ENCODE measurements around the gene USP43.
"Not testable (repeated sequence)": the region's sequence is repeated elsewhere in the genome, so short reads cannot be mapped to it uniquely, and the experiment has no call there.

Gene USP43

DNA sequence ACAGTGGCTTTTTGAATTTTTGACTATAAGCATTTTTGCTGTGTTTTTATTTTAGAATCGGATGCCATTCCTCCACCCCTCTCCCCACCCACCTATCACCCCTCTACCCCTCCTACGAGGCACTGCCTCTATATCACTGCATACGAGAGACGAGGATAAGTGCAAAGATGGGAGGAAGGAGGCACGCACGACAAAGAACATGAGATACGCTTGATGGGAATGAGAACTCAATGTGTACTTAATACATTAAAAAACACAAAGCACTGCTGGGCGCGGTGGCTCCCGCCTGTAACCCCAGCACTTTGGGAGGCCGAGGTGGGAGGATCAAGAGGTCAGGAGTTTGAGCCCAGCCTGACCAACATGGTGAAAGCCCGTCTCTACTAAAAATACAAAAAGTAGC lies 8.8 kb upstream of the USP43 start:
- no peak for DNase-seq (ENCODE audit: low read depth)
- TF ChIP-seq, protein P1, sequence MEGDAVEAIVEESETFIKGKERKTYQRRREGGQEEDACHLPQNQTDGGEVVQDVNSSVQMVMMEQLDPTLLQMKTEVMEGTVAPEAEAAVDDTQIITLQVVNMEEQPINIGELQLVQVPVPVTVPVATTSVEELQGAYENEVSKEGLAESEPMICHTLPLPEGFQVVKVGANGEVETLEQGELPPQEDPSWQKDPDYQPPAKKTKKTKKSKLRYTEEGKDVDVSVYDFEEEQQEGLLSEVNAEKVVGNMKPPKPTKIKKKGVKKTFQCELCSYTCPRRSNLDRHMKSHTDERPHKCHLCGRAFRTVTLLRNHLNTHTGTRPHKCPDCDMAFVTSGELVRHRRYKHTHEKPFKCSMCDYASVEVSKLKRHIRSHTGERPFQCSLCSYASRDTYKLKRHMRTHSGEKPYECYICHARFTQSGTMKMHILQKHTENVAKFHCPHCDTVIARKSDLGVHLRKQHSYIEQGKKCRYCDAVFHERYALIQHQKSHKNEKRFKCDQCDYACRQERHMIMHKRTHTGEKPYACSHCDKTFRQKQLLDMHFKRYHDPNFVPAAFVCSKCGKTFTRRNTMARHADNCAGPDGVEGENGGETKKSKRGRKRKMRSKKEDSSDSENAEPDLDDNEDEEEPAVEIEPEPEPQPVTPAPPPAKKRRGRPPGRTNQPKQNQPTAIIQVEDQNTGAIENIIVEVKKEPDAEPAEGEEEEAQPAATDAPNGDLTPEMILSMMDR (IDR thresholded peaks at IDR 0.05; ENCODE audit: low read depth, low read length), result no peak
- no peak for TF ChIP-seq POLR2A (IDR thresholded peaks at IDR 0.05; ENCODE audit: extremely low read depth, insufficient read length)
- TF ChIP-seq MYC (IDR thresholded peaks at IDR 0.05; ENCODE audit: low read depth, low read length), result no peak
- TF ChIP-seq, protein P2, sequence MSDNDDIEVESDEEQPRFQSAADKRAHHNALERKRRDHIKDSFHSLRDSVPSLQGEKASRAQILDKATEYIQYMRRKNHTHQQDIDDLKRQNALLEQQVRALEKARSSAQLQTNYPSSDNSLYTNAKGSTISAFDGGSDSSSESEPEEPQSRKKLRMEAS (IDR thresholded peaks at IDR 0.05; ENCODE audit: low read depth, low read length), result no peak
- H3K4me3 ChIP-seq (ENCODE audit: low read depth, low read length), result no peak overlapping the region

DNA sequence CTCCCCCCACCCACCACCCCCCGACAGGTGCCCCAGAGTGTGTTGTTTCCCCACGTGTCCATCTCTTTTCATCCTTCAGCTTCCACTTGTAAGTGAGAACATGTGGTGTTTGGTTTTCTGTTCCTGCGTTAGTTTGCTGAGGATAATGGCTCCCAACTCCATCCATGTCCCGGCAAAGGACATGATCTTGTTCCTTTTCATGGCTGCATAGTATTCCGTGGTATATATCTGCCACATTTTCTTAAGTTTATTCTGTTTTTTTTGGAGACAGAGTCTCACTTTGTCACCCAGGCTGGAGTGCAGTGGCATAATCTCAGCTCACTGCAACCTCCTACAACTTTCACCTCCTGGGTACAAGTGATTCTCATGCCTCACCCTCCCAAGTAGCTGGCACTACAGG lies 4.9 kb upstream of the USP43 start:
- not testable (repeated sequence) for DNase-seq (ENCODE audit: low read depth); H3K4me3 ChIP-seq (ENCODE audit: low read depth, low read length)

DNA sequence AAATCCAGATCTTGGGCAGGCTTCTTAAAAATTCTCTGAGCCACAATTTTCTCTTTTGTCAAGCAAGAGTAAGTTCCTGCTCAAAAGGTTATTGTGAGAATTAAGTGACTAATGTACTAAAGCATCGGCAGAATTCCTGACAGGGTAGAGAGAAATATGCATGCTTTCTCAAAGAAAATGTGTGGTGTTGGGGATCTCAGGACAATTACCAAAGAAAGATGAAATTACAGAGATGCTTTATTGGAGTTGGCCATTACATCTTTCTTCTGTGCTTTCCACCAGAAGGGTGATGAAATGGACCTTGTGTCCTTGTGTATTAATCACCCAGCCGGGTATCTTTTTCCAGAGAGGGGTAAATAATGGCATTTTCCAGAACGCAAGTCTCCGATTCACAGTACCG lies 1.7 kb upstream of the USP43 start:
- TF ChIP-seq, protein P1 (IDR thresholded peaks at IDR 0.05; ENCODE audit: low read depth, low read length), result no peak
- no peak for TF ChIP-seq MYC (IDR thresholded peaks at IDR 0.05; ENCODE audit: low read depth, low read length)
- TF ChIP-seq, protein P2 (IDR thresholded peaks at IDR 0.05; ENCODE audit: low read depth, low read length), result no peak
- TF ChIP-seq POLR2A (IDR thresholded peaks at IDR 0.05; ENCODE audit: extremely low read depth, insufficient read length), result no peak
- no peak for DNase-seq (ENCODE audit: low read depth)
- H3K4me3 ChIP-seq (ENCODE audit: low read depth, low read length), result no peak overlapping the region

DNA sequence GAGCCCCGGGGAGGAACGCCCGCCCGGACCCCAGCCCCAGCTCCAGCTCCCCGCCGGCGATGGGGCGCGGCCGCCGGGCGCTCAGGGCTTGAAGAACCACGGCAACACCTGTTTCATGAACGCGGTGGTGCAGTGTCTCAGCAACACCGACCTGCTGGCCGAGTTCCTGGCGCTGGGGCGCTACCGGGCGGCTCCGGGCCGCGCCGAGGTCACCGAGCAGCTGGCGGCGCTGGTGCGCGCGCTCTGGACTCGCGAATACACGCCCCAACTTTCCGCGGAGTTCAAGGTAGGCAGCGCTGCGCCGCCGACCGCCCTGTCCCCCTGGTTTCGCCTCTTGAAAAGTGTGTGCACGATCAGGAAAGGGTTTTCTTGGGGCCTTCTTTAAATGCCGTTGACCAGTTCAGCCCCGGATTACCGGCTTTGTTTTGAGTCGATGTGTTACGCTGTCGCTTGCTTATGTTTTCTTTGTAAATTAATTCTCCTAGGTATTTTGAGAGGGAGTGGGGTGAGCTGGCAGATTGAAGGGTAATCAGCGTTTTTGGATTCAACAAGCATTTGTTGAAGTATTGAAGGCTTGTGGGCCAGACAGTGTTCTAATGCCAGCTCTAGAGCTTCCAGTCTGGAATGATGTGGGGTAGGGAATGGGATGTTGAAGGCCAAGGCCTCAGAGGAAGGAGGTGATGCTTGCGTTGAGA lies 681 bp downstream of the USP43 start:
- DNase-seq (ENCODE audit: low read depth), result peak; percentile 76
- peak overlapping the region; percentile 57 for H3K4me3 ChIP-seq (ENCODE audit: low read depth, low read length)
- TF ChIP-seq MYC (IDR thresholded peaks at IDR 0.05; ENCODE audit: low read depth, low read length), result no peak
- TF ChIP-seq, protein P2 (IDR thresholded peaks at IDR 0.05; ENCODE audit: low read depth, low read length), result no peak

DNA sequence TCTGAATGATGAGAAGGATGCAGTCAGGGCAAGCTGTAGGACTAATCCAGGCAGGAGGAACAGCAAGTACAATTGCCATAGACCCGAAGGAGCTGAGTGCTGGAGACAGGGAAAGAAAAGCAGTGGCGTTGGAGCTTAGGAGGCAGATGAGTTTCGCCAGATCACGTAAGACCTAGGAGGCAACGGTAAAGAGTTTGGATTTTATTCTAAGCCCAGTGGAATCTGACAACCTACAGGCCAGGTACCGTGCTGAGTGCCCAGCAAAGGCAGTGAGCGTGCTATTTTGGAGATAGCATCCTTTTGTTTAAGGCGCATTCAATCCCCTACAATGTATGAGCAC lies 1.2 kb downstream of the USP43 start:
- H3K4me3 ChIP-seq (ENCODE audit: low read depth, low read length), result peak overlapping the region; percentile 57
- TF ChIP-seq, protein P2 (IDR thresholded peaks at IDR 0.05; ENCODE audit: low read depth, low read length), result no peak
- TF ChIP-seq MYC (IDR thresholded peaks at IDR 0.05; ENCODE audit: low read depth, low read length), result no peak
- TF ChIP-seq POLR2A (IDR thresholded peaks at IDR 0.05; ENCODE audit: extremely low read depth, insufficient read length), result no peak
- TF ChIP-seq, protein P1 (IDR thresholded peaks at IDR 0.05; ENCODE audit: low read depth, low read length), result no peak
- DNase-seq (ENCODE audit: low read depth), result no peak

DNA sequence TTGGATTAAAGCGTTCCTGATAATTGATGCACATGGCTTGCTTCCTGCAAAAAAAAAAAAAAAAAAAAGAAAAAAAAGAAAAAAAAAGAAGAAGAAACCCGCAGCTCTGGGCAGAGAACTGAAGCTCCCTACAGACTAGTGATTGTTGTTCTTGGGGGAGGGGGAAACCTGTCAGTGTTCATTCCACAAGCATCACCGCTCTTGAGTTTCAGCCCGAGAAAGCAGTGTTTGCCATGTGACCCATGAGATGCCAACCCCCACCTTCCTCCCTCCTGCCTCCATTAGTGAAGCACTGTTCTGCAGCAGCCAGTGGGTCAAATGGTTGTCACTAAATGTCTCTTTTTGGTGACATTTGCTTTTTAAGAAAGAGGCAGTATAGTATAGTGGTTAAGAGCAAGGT lies 1.7 kb downstream of the USP43 start:
- no peak overlapping the region for H3K4me3 ChIP-seq (ENCODE audit: low read depth, low read length)
- TF ChIP-seq, protein P1 (IDR thresholded peaks at IDR 0.05; ENCODE audit: low read depth, low read length), result no peak
- TF ChIP-seq, protein P2 (IDR thresholded peaks at IDR 0.05; ENCODE audit: low read depth, low read length), result no peak
- TF ChIP-seq POLR2A (IDR thresholded peaks at IDR 0.05; ENCODE audit: extremely low read depth, insufficient read length), result no peak
- no peak for TF ChIP-seq MYC (IDR thresholded peaks at IDR 0.05; ENCODE audit: low read depth, low read length)

More for the DNA sequence above, 1.7 kb downstream of the USP43 start:
- DNase-seq (ENCODE audit: low read depth), result no peak
